NB4 (cell line): ENCODE measurements around the gene PHF20.
"Not testable (repeated sequence)": the region's sequence is repeated elsewhere in the genome, so short reads cannot be mapped to it uniquely, and the experiment has no call there.

Source experiments
- POLR2A ChIP-seq: IDR thresholded peaks from 2 replicates; pipeline ENCODE4 v1.6.1; 2011; ENCODE audit warnings: mild to moderate bottlenecking; ENCODE audit not compliant: insufficient read length; ENCODE audit errors: extremely low read depth
- TF ChIP-seq, protein P1 (sequence below): IDR thresholded peaks from one replicate; pipeline ENCODE4 v1.5.1; 2012; ENCODE audit warnings: low read depth, low read length

DNA sequence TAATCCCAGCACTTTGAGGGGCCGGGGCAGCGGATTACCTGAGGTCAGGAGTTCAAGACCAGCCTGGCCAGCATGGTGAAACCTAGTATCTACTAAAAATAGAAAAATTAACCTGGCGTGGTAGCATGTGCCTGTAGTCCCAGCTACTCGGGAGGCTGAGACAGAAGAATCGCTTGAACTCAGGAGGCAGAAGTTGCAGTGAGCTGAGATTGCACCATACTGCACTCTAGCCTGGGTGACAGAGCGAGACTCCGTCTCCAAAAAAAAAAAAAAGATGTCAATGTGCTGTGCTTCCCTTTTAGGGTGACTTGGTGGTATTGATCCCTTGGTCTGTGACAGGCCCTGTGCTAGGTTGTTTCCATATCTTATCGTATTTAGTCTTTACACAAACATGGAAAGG lies 79.8 kb downstream of the PHF20 start:
- TF ChIP-seq POLR2A, result not testable (repeated sequence)
- TF ChIP-seq, protein P1, sequence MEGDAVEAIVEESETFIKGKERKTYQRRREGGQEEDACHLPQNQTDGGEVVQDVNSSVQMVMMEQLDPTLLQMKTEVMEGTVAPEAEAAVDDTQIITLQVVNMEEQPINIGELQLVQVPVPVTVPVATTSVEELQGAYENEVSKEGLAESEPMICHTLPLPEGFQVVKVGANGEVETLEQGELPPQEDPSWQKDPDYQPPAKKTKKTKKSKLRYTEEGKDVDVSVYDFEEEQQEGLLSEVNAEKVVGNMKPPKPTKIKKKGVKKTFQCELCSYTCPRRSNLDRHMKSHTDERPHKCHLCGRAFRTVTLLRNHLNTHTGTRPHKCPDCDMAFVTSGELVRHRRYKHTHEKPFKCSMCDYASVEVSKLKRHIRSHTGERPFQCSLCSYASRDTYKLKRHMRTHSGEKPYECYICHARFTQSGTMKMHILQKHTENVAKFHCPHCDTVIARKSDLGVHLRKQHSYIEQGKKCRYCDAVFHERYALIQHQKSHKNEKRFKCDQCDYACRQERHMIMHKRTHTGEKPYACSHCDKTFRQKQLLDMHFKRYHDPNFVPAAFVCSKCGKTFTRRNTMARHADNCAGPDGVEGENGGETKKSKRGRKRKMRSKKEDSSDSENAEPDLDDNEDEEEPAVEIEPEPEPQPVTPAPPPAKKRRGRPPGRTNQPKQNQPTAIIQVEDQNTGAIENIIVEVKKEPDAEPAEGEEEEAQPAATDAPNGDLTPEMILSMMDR, result not testable (repeated sequence)
